ENCODE results near the gene CBX2.

CBX2 gene

GRCh38 chr17:79801156-79802038, 23.4 kb downstream of the CBX2 start:
- DNase-seq, result no peak

GRCh38 chr17:79802039-79802735, 24.2 kb downstream of the CBX2 start:
- DNase-seq, result no peak

GRCh38 chr17:79802736-79803420, 24.9 kb downstream of the CBX2 start:
- no peak for DNase-seq

- DNase-seq, result no peak
Observed at GRCh38 chr17:79803421-79803996, 25.6 kb downstream of the CBX2 start.

- no peak for DNase-seq
Observed at GRCh38 chr17:79803997-79804855, 26.3 kb downstream of the CBX2 start.

GRCh38 chr17:79804856-79805696, 27.1 kb downstream of the CBX2 start:
- DNase-seq, result no peak

- DNase-seq, result no peak
Observed at GRCh38 chr17:79806446-79806760, 28.5 kb downstream of the CBX2 start.

GRCh38 chr17:79806863-79807720, 29.1 kb downstream of the CBX2 start:
- no peak for DNase-seq

GRCh38 chr17:79808763-79809529, 31.0 kb downstream of the CBX2 start:
- DNase-seq, result no peak

GRCh38 chr17:79809530-79810129, 31.7 kb downstream of the CBX2 start:
- DNase-seq, result no peak

- DNase-seq, result no peak
Observed at GRCh38 chr17:79810130-79811010, 32.4 kb downstream of the CBX2 start.

- DNase-seq, result no peak
Observed at GRCh38 chr17:79811011-79811867, 33.3 kb downstream of the CBX2 start.

GRCh38 chr17:79811868-79812352, 34.0 kb downstream of the CBX2 start:
- DNase-seq, result no peak

GRCh38 chr17:79812353-79813258, 34.7 kb downstream of the CBX2 start:
- no peak for DNase-seq

GRCh38 chr17:79813297-79814126, 35.6 kb downstream of the CBX2 start:
- DNase-seq, result no peak
